OCI-LY1 (cell line): ENCODE data around the gene PPP1R14B.
A peak's percentile ranks its signal among the peaks of the same experiment; 100 is the strongest.

Experiments used
- H2AFZ ChIP-seq: fragments of 200-600 bp; sonication (generic), shearing (Covaris generic); 2 replicates; pipeline ENCODE4 v1.6.0; 2014; ENCODE audit warnings: antibody characterized with exemption, mild to moderate bottlenecking, low read length
- H3F3A ChIP-seq: fragments of 200-600 bp; sonication (generic), shearing (Covaris generic); 2 replicates; pipeline ENCODE4 v1.6.0; 2014; ENCODE audit warnings: mild to moderate bottlenecking, antibody characterized with exemption, low read length, moderate library complexity; ENCODE audit not compliant: insufficient read depth
- H3K27ac ChIP-seq: fragments of 200-600 bp; sonication (generic); 2 replicates; pipeline ENCODE4 v1.5.1; 2014; ENCODE audit warnings: low read length, mixed run types, mild to moderate bottlenecking, low read depth; ENCODE audit not compliant: poor library complexity, severe bottlenecking
- H3K27me3 ChIP-seq: fragments of 200-600 bp; sonication (generic); 2 replicates; pipeline ENCODE4 v1.6.0; 2014; ENCODE audit warnings: antibody characterized with exemption, mild to moderate bottlenecking, low read length, moderate library complexity; ENCODE audit not compliant: insufficient read depth
- H3K36me3 ChIP-seq: fragments of 200-600 bp; sonication (generic); 2 replicates; pipeline ENCODE4 v1.6.1; 2014; ENCODE audit warnings: mild to moderate bottlenecking, antibody characterized with exemption, low read length, moderate library complexity, mixed read lengths; ENCODE audit not compliant: insufficient read depth
- H3K4me1 ChIP-seq: fragments of 200-600 bp; sonication (generic); 2 replicates; pipeline ENCODE4 v1.5.1; 2014; ENCODE audit warnings: mild to moderate bottlenecking, low read length, moderate library complexity; ENCODE audit not compliant: insufficient read depth, severe bottlenecking
- H3K4me2 ChIP-seq: fragments of 200-600 bp; sonication (generic), shearing (Covaris generic); 2 replicates; pipeline ENCODE4 v1.6.1; 2014; ENCODE audit warnings: low read length
- H3K4me3 ChIP-seq: fragments of 200-600 bp; sonication (generic); 2 replicates; pipeline ENCODE4 v1.5.1; 2014; ENCODE audit warnings: low read length, low read depth, mild to moderate bottlenecking, mixed read lengths; ENCODE audit not compliant: poor library complexity, severe bottlenecking
- H3K79me2 ChIP-seq: fragments of 200-600 bp; shearing (Covaris generic); 2 replicates; pipeline ENCODE4 v1.6.1; 2016; ENCODE audit warnings: mixed run types, low read length, mixed read lengths; ENCODE audit not compliant: insufficient read depth
- H3K9ac ChIP-seq: fragments of 200-600 bp; sonication (generic), shearing (Covaris generic); 2 replicates; pipeline ENCODE4 v1.6.1; 2014; ENCODE audit warnings: mild to moderate bottlenecking, low read length, mixed read lengths
- H3K9me2 ChIP-seq: fragments of 200-600 bp; sonication (generic), shearing (Covaris generic); 2 replicates; pipeline ENCODE4 v1.6.1; 2014; ENCODE audit warnings: low read depth, mild to moderate bottlenecking, low read length, mixed read lengths
- H3K9me3 ChIP-seq: fragments of 200-600 bp; shearing (Covaris generic); 2 replicates; pipeline ENCODE4 v1.6.1; 2014; ENCODE audit warnings: low read length, mixed read lengths
- H4K20me1 ChIP-seq: fragments of 200-600 bp; sonication (generic), shearing (Covaris generic); 2 replicates; pipeline ENCODE4 v1.6.0; 2016; ENCODE audit warnings: mild to moderate bottlenecking, low read length; ENCODE audit not compliant: insufficient read depth
- EZH2 ChIP-seq: fragments of 200-600 bp; sonication (generic), shearing (Covaris generic); IDR thresholded peaks from 2 replicates; pipeline ENCODE4 v1.8.0; 2017; ENCODE audit warnings: borderline replicate concordance, mixed run types, mild to moderate bottlenecking, antibody characterized with exemption, low read length, moderate library complexity, mixed read lengths
- TF ChIP-seq, protein P1 (sequence below): fragments of 200-600 bp; sonication (generic), shearing (Covaris generic); IDR thresholded peaks from 2 replicates; pipeline ENCODE4 v1.5.1; 2017; ENCODE audit warnings: mild to moderate bottlenecking, antibody characterized with exemption, low read length, moderate library complexity, mixed read lengths

PPP1R14B gene

DNA sequence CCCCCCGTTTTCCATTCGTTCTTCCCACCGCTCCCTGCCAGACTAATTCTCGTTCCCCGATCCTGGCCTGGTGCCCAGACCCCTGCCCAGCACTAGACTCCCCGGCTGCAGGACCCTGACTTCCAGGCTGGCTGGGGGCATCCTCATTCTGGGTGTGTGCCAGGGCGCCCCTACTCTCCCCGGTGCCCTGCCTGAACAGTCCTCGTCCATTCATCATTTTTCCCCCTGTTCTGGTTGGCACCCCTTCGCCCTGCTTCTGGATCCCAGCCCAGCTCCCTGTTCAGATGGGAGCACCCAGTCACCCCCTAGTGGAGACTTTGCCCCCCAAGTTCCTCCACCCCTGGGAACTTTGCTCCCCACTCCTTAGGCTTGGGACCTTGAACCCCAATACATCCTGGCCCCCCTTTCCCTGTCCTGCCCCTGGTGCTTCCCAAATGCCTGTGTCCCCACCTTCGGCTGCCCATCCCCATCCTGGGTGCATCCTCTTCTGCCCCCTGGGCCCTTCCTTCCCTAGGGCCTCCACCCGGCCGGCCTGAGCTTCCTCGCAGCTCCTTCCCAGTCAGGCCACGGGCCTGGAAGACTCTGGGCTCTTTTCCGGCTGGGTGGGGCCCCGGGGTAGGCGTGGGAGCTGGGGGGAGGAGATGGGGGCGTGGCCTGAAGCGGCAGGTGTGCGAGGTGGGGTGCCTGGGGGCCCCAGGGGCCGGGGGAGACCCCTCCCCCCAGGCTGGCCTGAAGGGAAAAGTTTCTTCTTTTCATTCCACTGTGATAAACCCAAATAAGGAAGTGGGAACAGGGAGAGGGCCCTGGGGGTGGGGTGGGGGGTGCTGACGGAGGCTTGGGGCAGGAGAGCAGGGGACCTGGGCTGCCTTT is 5.5 kb upstream of the PPP1R14B start:
- no peaks in the 10 kb centered on the region for H3K27me3 ChIP-seq
- H3K9me3 ChIP-seq, result no peaks in the 10 kb centered on the region
- H3K4me3 ChIP-seq, result peak overlapping the region; percentile 71
- H3K4me1 ChIP-seq, result peaks cover 33% of the 10 kb centered on the region
- peak overlapping the region; percentile 79 for H3K9ac ChIP-seq
- H4K20me1 ChIP-seq, result no peaks in the 10 kb centered on the region
- 0 out of 2 replicates have a peak, but pooled peaks cover 7% of the 10 kb centered on the region for H3K36me3 ChIP-seq
- H3K79me2 ChIP-seq, result no peaks in the 10 kb centered on the region
- TF ChIP-seq, protein P1, sequence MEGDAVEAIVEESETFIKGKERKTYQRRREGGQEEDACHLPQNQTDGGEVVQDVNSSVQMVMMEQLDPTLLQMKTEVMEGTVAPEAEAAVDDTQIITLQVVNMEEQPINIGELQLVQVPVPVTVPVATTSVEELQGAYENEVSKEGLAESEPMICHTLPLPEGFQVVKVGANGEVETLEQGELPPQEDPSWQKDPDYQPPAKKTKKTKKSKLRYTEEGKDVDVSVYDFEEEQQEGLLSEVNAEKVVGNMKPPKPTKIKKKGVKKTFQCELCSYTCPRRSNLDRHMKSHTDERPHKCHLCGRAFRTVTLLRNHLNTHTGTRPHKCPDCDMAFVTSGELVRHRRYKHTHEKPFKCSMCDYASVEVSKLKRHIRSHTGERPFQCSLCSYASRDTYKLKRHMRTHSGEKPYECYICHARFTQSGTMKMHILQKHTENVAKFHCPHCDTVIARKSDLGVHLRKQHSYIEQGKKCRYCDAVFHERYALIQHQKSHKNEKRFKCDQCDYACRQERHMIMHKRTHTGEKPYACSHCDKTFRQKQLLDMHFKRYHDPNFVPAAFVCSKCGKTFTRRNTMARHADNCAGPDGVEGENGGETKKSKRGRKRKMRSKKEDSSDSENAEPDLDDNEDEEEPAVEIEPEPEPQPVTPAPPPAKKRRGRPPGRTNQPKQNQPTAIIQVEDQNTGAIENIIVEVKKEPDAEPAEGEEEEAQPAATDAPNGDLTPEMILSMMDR, result peak; percentile 50
- no peak for TF ChIP-seq EZH2
- peak overlapping the region; percentile 91 for H3K4me2 ChIP-seq
- H2AFZ ChIP-seq, result no peak overlapping the region
- no peak overlapping the region for H3K27ac ChIP-seq
- H3K9me2 ChIP-seq, result no peaks in the 10 kb centered on the region
- H3F3A ChIP-seq, result 0 out of 2 replicates have a peak, but pooled peaks cover 3% of the 10 kb centered on the region

DNA sequence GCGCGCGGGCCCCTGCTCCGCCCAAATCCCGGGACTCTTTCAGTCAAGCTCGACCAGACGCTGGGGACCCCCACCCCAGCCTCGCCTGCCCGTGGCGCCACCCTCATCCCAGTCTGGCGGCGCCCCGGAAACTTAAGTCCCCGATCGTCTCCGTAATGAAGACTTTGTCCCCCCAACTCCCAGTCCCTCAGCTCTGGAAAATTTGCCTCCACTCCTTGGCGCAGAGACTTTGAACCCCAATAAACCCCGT is 4.9 kb upstream of the PPP1R14B start:
- Histone ChIP-seq H3K9me3 (no peaks in the 10 kb centered on the region), H3K9me2 (no peaks in the 10 kb centered on the region), H4K20me1 (no peaks in the 10 kb centered on the region), H3F3A (0 out of 2 replicates have a peak, but pooled peaks cover 3% of the 10 kb centered on the region), H3K79me2 (no peaks in the 10 kb centered on the region), H3K4me2 (peak overlapping the region; percentile 91), H3K9ac (peak overlapping the region; percentile 79), H3K4me1 (peaks cover 38% of the 10 kb centered on the region), H3K4me3 (peak overlapping the region; percentile 71), H3K27ac (no peak overlapping the region), H2AFZ (no peak overlapping the region), H3K27me3 (no peaks in the 10 kb centered on the region), H3K36me3 (0 out of 2 replicates have a peak, but pooled peaks cover 7% of the 10 kb centered on the region)
- TF ChIP-seq, protein P1, result no peak
- no peak for TF ChIP-seq EZH2

DNA sequence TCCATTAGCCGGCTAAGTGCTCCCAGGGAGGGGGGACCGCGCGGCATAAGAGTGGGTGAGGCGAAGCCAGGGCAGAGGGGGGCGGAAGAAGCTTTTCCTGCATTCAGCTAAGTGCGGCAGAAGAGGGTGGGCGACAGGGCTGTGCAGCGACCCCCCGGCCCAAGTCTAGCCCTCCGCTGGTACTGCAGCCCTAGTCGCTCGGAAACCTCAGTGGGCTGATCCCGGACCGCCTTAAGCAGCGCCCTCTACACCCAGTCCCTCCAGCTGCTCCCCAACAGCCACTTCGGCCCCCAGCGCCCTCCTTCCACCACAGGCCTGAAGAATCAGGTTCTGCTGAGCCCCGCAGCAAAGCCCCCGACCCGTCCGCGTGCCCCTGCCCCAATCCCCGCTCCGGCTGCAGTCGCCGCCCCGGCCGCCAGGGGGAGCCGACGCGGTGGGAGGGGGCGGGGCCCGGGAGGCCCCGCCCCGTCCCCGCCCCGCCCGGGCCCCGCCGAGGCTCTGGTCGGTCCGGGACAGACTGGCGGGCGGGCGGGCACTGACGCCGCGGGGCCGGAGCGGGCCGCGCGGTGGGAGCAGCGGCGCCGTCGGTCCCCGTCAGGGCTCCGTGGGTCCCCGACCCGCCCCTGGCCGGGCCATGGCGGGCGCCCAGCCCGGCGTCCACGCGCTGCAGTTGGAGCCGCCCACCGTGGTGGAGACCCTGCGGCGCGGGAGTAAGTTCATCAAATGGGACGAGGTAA is 4.4 kb upstream of the PPP1R14B start, which contains the start of gene PLCB3:
TSS of gene PLCB3 (plus strand) at position 515 of the 737 bp plus-strand sequence. CDS start at position 635, 120 bp downstream.
- Histone ChIP-seq H2AFZ (no peak within 1 kb of the TSS), H3K9me2 (no peaks in the 10 kb centered on the region), H3K27me3 (no peaks in the 10 kb centered on the region), H3K9me3 (no peaks in the 10 kb centered on the region), H3K36me3 (0 out of 2 replicates have a peak, but pooled peaks cover 7% of the 10 kb centered on the region), H3K27ac (no peak within 1 kb of the TSS), H3K79me2 (no peaks in the 10 kb centered on the region), H3K9ac (peak within 1 kb of the TSS; percentile 79), H4K20me1 (no peaks in the 10 kb centered on the region), H3F3A (0 out of 2 replicates have a peak, but pooled peaks cover 3% of the 10 kb centered on the region), H3K4me3 (peak within 1 kb of the TSS; percentile 71), H3K4me2 (peak within 1 kb of the TSS; percentile 93), H3K4me1 (peaks cover 38% of the 10 kb centered on the region)
- TF ChIP-seq EZH2, result no peak
- TF ChIP-seq, protein P1, result peak; percentile 62
